Loucy (cell line): ENCODE data around the gene MYO5B.

Experiments used
- EZH2phosphoT487 ChIP-seq: fragments of 200-600 bp; IDR thresholded peaks from 2 replicates; pipeline ENCODE4 v1.6.1; 2018; ENCODE audit warnings: antibody characterized with exemption, mild to moderate bottlenecking, moderate library complexity, borderline replicate concordance
- TF ChIP-seq, protein P1 (sequence below): fragments of 200-600 bp; sonication (generic); conservative IDR thresholded peaks from 2 replicates; pipeline ENCODE4 v1.5.1; 2014; ENCODE audit warnings: mild to moderate bottlenecking, antibody characterized with exemption, low read length

GRCh38 chr18:49907346-49907929 is 287.5 kb downstream of the MYO5B start:
- TF ChIP-seq, protein P1, sequence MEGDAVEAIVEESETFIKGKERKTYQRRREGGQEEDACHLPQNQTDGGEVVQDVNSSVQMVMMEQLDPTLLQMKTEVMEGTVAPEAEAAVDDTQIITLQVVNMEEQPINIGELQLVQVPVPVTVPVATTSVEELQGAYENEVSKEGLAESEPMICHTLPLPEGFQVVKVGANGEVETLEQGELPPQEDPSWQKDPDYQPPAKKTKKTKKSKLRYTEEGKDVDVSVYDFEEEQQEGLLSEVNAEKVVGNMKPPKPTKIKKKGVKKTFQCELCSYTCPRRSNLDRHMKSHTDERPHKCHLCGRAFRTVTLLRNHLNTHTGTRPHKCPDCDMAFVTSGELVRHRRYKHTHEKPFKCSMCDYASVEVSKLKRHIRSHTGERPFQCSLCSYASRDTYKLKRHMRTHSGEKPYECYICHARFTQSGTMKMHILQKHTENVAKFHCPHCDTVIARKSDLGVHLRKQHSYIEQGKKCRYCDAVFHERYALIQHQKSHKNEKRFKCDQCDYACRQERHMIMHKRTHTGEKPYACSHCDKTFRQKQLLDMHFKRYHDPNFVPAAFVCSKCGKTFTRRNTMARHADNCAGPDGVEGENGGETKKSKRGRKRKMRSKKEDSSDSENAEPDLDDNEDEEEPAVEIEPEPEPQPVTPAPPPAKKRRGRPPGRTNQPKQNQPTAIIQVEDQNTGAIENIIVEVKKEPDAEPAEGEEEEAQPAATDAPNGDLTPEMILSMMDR = no peak
- no peak for TF ChIP-seq EZH2phosphoT487
